ENCODE data around the gene BMP2K. TPM values are rescaled to one million over a fixed set of nuclear protein-coding genes. Genes with fewer than 3 reads are reported as not detected.
"Not testable (repeated sequence)": the region's sequence is repeated elsewhere in the genome, so short reads cannot be mapped to it uniquely, and the experiment has no call there.

The BMP2K gene
- polyA plus RNA-seq, 1 experiment, result 36.5 TPM

- Histone ChIP-seq H3K27me3 (ENCODE audit: control insufficient read depth, insufficient read depth, low read length) (no peaks in the 10 kb centered on the region), H3K9me3 (ENCODE audit: control insufficient read depth, insufficient read depth, low read length) (no peaks in the 10 kb centered on the region), H3K27ac (ENCODE audit: low read depth, low read length) (no peak overlapping the region), H3K4me3 (ENCODE audit: low read depth, low read length) (no peak overlapping the region)
- no peak for TF ChIP-seq CTCF (IDR thresholded peaks at IDR 0.05; ENCODE audit: low read depth, low read length)
- ChIA-PET POLR2A (no interaction called here), CTCF (no interaction called here)
- no peak for DNase-seq (ENCODE audit: low read depth, low spot score)
Observed at GRCh38 chr4:78827191-78827590, 51.0 kb downstream of the BMP2K start.

GRCh38 chr4:78829296-78829695, 53.1 kb downstream of the BMP2K start:
- CTCF ChIA-PET, result interaction anchor here (0.7 to 1.5 kb wide), 4 partner anchors 9 to 217 kb away, joined by 3 to 4 read pairs (median 4); no protein-coding TSS in a partner anchor
- TF ChIP-seq CTCF (IDR thresholded peaks at IDR 0.05; ENCODE audit: low read depth, low read length), result no peak
- Histone ChIP-seq H3K4me3 (ENCODE audit: low read depth, low read length) (no peak overlapping the region), H3K27me3 (ENCODE audit: control insufficient read depth, insufficient read depth, low read length) (no peaks in the 10 kb centered on the region), H3K9me3 (ENCODE audit: control insufficient read depth, insufficient read depth, low read length) (no peaks in the 10 kb centered on the region), H3K27ac (ENCODE audit: low read depth, low read length) (no peak overlapping the region)
- DNase-seq (ENCODE audit: low read depth, low spot score), result peak; percentile 29
- POLR2A ChIA-PET, result no interaction called here

DNA sequence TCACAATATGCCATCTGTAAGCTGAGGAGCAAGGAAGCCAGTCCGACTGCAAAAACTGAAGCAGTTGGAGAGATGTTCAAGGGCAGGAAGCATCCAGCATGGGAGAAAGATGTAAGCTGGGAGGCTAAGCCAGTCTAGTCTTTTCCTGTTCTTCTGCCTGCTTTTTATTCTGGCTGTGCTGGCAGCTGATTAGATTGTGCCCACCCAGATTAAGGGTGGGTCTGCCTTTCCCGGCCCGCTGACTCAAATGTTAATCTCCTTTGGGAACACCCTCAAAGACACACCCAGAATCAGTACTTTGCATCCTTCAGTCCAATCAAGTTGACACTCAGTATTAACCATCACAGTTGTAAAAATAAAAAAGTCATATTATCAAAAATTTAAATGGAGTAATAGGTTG, 63.5 kb downstream of the BMP2K start:
- DNase-seq (ENCODE audit: low read depth, low spot score); H3K9me3 ChIP-seq (ENCODE audit: control insufficient read depth, insufficient read depth, low read length); H3K4me3 ChIP-seq (ENCODE audit: low read depth, low read length); POLR2A ChIA-PET; H3K27me3 ChIP-seq (ENCODE audit: control insufficient read depth, insufficient read depth, low read length); H3K27ac ChIP-seq (ENCODE audit: low read depth, low read length): not testable (repeated sequence)
- CTCF ChIA-PET, result interaction anchor here (1.6 kb wide), 1 partner anchor 194 kb away, joined by 3 read pairs; no protein-coding TSS in a partner anchor

- CTCF ChIA-PET, result interaction anchor here (0.6 to 1.6 kb wide), 3 partner anchors 43 to 196 kb away, joined by 3 to 4 read pairs (median 3); no protein-coding TSS in a partner anchor
- H3K4me3 ChIP-seq (ENCODE audit: low read depth, low read length); H3K27ac ChIP-seq (ENCODE audit: low read depth, low read length); H3K27me3 ChIP-seq (ENCODE audit: control insufficient read depth, insufficient read depth, low read length); POLR2A ChIA-PET; DNase-seq (ENCODE audit: low read depth, low spot score); H3K9me3 ChIP-seq (ENCODE audit: control insufficient read depth, insufficient read depth, low read length): not testable (repeated sequence)
Observed at GRCh38 chr4:78840286-78840685, 64.1 kb downstream of the BMP2K start.

DNA sequence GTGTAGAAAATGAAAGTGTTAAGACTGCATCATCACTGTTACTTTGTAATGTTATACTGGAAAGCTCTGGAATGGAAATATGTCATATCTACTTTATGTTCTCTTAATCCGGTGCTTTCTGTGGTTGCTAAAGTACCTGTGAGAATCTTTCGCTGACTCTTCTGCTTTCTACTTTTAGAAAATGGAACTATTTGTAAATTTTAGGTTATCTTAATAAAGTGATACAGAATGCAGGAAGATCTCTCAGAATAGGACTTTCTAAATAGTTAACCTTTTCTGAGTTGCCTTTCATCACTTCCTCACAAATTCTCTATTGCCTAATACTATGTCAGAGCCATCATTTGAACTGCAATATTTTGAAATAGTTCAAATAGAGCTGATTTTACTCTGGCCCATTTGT, 69.3 kb downstream of the BMP2K start:
- no peak for DNase-seq (ENCODE audit: low read depth, low spot score)
- Histone ChIP-seq H3K4me3 (ENCODE audit: low read depth, low read length) (no peak overlapping the region), H3K9me3 (ENCODE audit: control insufficient read depth, insufficient read depth, low read length) (no peaks in the 10 kb centered on the region), H3K27me3 (ENCODE audit: control insufficient read depth, insufficient read depth, low read length) (no peaks in the 10 kb centered on the region), H3K27ac (ENCODE audit: low read depth, low read length) (no peak overlapping the region)
- no peak for TF ChIP-seq CTCF (IDR thresholded peaks at IDR 0.05; ENCODE audit: low read depth, low read length)
- ChIA-PET POLR2A (no interaction called here), CTCF (interaction anchor here (0.6 to 1.3 kb wide), 2 partner anchors 14 to 19 kb away, joined by 4 to 5 read pairs; no protein-coding TSS in a partner anchor)

- ChIA-PET CTCF (interaction anchor here (0.6 to 1.9 kb wide), 2 partner anchors 14 to 202 kb away, joined by 4 to 6 read pairs; no protein-coding TSS in a partner anchor), POLR2A (no interaction called here)
- DNase-seq (ENCODE audit: low read depth, low spot score), result no peak
Observed at GRCh38 chr4:78846258-78846657, 70.1 kb downstream of the BMP2K start.

More at GRCh38 chr4:78846258-78846657, 70.1 kb downstream of the BMP2K start:
- no peak overlapping the region for H3K4me3 ChIP-seq (ENCODE audit: low read depth, low read length)
- H3K27me3 ChIP-seq (ENCODE audit: control insufficient read depth, insufficient read depth, low read length), result no peaks in the 10 kb centered on the region
- no peak overlapping the region for H3K27ac ChIP-seq (ENCODE audit: low read depth, low read length)
- no peak for TF ChIP-seq CTCF (IDR thresholded peaks at IDR 0.05; ENCODE audit: low read depth, low read length)
- H3K9me3 ChIP-seq (ENCODE audit: control insufficient read depth, insufficient read depth, low read length), result no peaks in the 10 kb centered on the region
